Measurements from ENCODE around the gene MRPS30.
"Not testable (repeated sequence)": the region's sequence is repeated elsewhere in the genome, so short reads cannot be mapped to it uniquely, and the experiment has no call there.

- not testable (repeated sequence) for TF ChIP-seq CTCF (IDR thresholded peaks at IDR 0.05; ENCODE audit: insufficient read depth, low read depth, low read length); EZH2 (IDR thresholded peaks at IDR 0.05; ENCODE audit: insufficient read depth, low read length)
These were observed 19.3 kb upstream of the MRPS30 start for GRCh38 chr5:44789372-44789995.

Measured in astrocyte (in vitro differentiated cells and primary cell).